G401 (cell line): Measurements from ENCODE around the gene BNC1. TPM values are rescaled to one million over a fixed set of nuclear protein-coding genes. Genes with fewer than 3 reads are reported as not detected.

Experiments
- total RNA-seq: library from RNA; depleted of rRNA; stranded (reverse); fragments of >200 nt; shearing (Covaris generic); gene quantifications from 2 replicates; pipeline ENCODE4 v1.2.3, GENCODE V29; 2014; rRNA removed

BNC1 gene
- total RNA-seq, 1 experiment from 2014 or later: not detected

Other genes with a start within 250 kb of the BNC1 start
- 78.8 and 136 TPM in 2 replicates for gene BTBD1, start 217.4 kb downstream of the BNC1 start, total RNA-seq
- not detected in 2 replicates for gene TM6SF1, start 177.0 kb downstream of the BNC1 start, total RNA-seq
- gene HDGFL3, start 76.8 kb downstream of the BNC1 start, total RNA-seq: 31.3 and 67.3 TPM in 2 replicates
- gene SH3GL3, start 162.7 kb upstream of the BNC1 start, total RNA-seq: not detected in 2 replicates